AG04449 (cell line): ENCODE data around the gene UIMC1.
A peak's percentile ranks its signal among the peaks of the same experiment; 100 is the strongest.

ENCODE experiments used
- CTCF ChIA-PET: fragments of 350-600 bp; formaldehyde crosslinking; extraction: SDS; loops from one replicate; lab custom pipeline; 2021; ENCODE audit warnings: antibody characterized with exemption; lab: Yijun Ruan, JAX
- POLR2A ChIA-PET: fragments of 400-600, 350-600 bp; formaldehyde crosslinking; extraction: SDS; loops from one replicate; lab custom pipeline; 2020; ENCODE audit warnings: antibody characterized with exemption, inconsistent platforms; lab: Yijun Ruan, JAX
- DNase-seq: peaks from one replicate; pipeline ENCODE4 v3.0.0-alpha.2; 2010; ENCODE audit warnings: low read depth, low spot score
- H3K4me3 ChIP-seq: 2 replicates; pipeline ENCODE4 v1.5.1; 2011; ENCODE audit warnings: low read depth, mild to moderate bottlenecking, control low read depth, low read length
- CTCF ChIP-seq: IDR thresholded peaks from one replicate; pipeline ENCODE4 v1.5.1; 2011; ENCODE audit warnings: mild to moderate bottlenecking, moderate library complexity, low read length, control low read depth, inconsistent platforms; ENCODE audit not compliant: insufficient read depth; ENCODE audit errors: missing control alignments

UIMC1 gene

GRCh38 chr5:177027665-177028064 lies 21.1 kb upstream of the UIMC1 start:
- no peak for TF ChIP-seq CTCF
- CTCF ChIA-PET, result interaction anchor here (0.8 to 1.7 kb wide), 4 partner anchors 8 to 367 kb away, joined by 3 to 4 read pairs (median 4); no protein-coding TSS in a partner anchor
- POLR2A ChIA-PET, result interaction anchor here (0.5 kb wide), 1 partner anchor 21 kb away, joined by 3 read pairs; the partner anchor contains the start of gene UIMC1
- no peak for DNase-seq
- no peak overlapping the region for H3K4me3 ChIP-seq

GRCh38 chr5:177025101-177025601 lies 18.6 kb upstream of the UIMC1 start:
- ChIA-PET POLR2A (interaction anchor here (0.6 kb wide), 1 partner anchor 11 kb away, joined by 3 read pairs; no protein-coding TSS in a partner anchor), CTCF (interaction anchor here (1.0 kb wide), 1 partner anchor 47 kb away, joined by 4 read pairs; no protein-coding TSS in a partner anchor)
- no peak overlapping the region for H3K4me3 ChIP-seq
- DNase-seq, result no peak
- no peak for TF ChIP-seq CTCF

GRCh38 chr5:177024559-177024958 lies 18.0 kb upstream of the UIMC1 start:
- POLR2A ChIA-PET, result interaction anchor here (0.6 kb wide), 1 partner anchor 10 kb away, joined by 3 read pairs; no protein-coding TSS in a partner anchor
- H3K4me3 ChIP-seq, result no peak overlapping the region; the same call in 1 of the 2 replicates
- TF ChIP-seq CTCF, result no peak
- no peak for DNase-seq
- CTCF ChIA-PET, result interaction anchor here (1.0 to 3.2 kb wide), 2 partner anchors 13 to 47 kb away, joined by 4 to 19 read pairs; no protein-coding TSS in a partner anchor

GRCh38 chr5:177023303-177023664 lies 16.7 kb upstream of the UIMC1 start:
- POLR2A ChIA-PET, result no interaction called here
- TF ChIP-seq CTCF, result no peak
- no peak for DNase-seq
- CTCF ChIA-PET, result interaction anchor here (1.0 to 3.2 kb wide), 5 partner anchors 10 to 90 kb away, joined by 3 to 19 read pairs (median 5); partner anchors contain the start of gene UIMC1
- peak overlapping the region; percentile 93 for H3K4me3 ChIP-seq

- peak; percentile 38 for TF ChIP-seq CTCF
- peak within 1 kb of the TSS; percentile 93 for H3K4me3 ChIP-seq
- ChIA-PET POLR2A (no interaction called here), CTCF (interaction anchor here (0.8 to 3.2 kb wide), 7 partner anchors 11 to 91 kb away, joined by 3 to 19 read pairs (median 3); partner anchors contain the start of gene UIMC1)
- DNase-seq, result no peak
These were observed 16.1 kb upstream of the UIMC1 start, which contains the start of gene ZNF346 for GRCh38 chr5:177022386-177023302. TSS of gene ZNF346 (plus strand) at chr5:177022696. CDS start at chr5:177022739, 43 bp downstream.

- no peak for DNase-seq
- ChIA-PET POLR2A (no interaction called here), CTCF (interaction anchor here (1.1 to 2.3 kb wide), 5 partner anchors 14 to 360 kb away, joined by 3 to 7 read pairs (median 6); partner anchors contain the start of gene UIMC1)
- TF ChIP-seq CTCF, result no peak
- no peak overlapping the region for H3K4me3 ChIP-seq
These were observed 13.5 kb upstream of the UIMC1 start for GRCh38 chr5:177020033-177020432.
